HG03159 (cell line): ENCODE results near the gene PROCA1.
"Not testable (repeated sequence)": the region's sequence is repeated elsewhere in the genome, so short reads cannot be mapped to it uniquely, and the experiment has no call there.

Source experiments
- ATAC-seq: cut with Tn5 transposase; IDR thresholded peaks from one replicate; pipeline ENCODE4 v1.9.1; 2021; ENCODE audit warnings: mild to moderate bottlenecking, moderate library complexity; ENCODE audit not compliant: unreplicated experiment

PROCA1 gene

DNA sequence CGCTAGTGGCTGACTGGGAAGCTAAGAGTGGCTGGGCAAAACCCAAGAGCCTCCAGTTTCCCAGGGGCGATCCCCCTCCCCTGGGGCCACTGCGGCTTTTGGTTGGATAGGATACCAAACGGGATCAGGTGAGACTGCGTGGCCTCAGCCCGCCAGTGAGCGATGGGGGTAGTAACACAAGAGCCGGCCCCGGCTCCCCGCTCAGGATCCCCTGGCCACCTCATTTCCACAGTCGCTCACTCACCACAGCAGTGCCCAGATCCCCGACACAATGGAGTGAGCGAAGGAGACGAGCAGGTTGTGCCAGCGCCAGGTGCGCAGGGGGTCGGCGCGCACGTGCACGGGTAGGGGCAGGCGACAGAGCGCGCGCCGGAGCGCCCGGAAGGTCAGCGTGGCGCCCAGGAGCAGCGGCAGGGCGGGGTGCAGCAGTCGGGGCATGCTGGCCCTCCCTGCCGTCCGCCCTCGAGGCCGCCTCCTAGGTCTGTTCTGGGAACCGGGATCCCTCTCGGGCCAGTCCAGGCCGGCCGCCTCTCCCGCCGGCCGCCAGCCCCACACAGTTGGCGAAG lies 14.1 kb upstream of the PROCA1 start:
- ATAC-seq = no peak

GRCh38 chr17:28725166-28725659 lies 13.5 kb upstream of the PROCA1 start:
- no peak for ATAC-seq

DNA sequence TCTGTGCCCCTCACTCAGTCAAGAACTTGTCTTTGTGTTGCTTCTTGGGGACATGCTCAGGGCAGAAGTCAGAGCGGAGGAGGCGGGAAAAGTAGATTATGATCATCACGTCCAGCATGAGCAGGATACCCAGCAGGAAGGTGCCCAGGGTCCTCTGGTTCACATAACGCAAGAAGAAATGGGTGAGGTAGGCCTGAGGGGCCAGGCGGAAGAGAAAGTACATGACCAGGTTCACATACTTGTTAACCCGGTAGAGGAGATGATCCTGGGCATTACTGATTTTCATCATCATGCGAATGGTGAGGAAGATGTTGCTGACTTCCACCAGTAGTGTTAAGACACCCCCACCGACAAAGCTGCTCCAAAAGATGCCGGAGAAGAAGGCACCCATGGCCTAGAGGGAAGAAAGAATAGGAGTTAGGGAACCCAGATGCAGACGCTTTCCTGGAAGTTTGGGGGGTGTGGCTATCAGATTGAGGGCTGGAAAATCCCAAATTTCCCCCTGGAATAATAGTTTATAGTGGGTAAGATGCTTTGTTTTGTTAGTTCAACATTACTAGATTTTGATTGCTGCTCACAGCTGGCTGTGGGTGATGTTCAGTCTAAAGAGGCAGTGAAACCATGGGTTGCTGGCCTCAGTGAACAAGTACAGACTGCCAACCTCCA lies 12.9 kb upstream of the PROCA1 start:
- no peak for ATAC-seq

GRCh38 chr17:28723836-28724499 lies 12.3 kb upstream of the PROCA1 start:
- not testable (repeated sequence) for ATAC-seq

DNA sequence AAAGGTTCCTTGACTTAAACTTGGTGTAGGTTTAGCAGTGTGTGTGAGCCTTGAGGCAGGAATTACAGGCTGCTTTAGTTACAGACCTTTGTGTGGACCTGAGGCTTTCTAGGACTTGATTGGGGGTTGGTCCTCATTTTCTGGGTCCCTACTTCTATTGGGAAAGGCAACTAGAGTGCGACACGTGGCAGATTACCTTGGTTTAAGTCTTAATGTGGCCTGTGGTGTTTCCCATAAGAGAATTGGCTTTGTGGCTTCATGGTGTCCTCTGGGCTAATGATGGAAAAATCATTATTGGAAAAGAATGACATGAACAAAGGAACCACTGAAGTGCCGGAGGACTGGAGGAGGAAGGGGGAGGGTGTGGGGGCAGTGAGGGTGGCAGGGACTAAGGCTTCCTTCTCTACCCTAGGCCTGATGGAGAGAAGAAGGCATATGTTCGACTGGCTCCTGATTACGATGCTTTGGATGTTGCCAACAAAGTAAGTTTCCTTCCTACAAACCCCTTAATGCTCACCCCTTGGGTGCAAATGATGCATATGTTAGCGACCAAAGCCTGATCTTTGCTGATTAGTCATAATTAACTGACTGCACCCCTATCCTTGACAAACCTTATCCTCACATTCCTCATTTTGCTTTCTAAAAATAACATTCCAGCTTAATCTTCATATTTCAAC lies 11.6 kb upstream of the PROCA1 start:
- no peak for ATAC-seq

DNA sequence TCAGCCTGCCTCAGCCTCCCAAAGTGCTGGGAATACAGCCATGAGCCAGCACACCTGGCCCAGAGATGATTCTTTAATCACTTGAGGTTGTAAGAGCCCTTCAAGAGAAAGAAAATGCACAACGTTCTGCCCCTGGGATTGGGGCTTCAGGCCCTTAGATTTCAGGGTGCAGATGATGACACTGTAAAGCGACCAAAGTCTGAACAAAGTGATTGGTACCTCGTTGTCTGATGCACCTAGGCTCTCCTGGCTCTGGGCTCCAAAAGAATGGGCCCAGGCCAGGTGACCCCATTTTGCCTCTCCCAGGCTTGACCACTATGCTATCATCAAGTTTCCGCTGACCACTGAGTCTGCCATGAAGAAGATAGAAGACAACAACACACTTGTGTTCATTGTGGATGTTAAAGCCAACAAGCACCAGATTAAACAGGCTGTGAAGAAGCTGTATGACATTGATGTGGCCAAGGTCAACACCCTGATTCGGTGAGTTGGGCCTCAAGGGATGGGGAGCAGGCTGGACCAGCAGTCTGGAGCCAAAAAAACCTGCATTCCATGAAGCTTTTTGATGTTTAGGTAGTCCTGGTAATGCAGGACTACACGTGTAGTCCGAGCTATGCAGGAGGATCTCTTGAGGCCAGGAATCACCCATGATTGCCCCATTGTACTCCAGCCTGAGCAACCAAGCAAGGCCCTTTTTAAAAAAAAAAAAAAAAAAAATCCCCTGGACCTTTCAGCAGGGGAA lies 10.9 kb upstream of the PROCA1 start:
- ATAC-seq = no peak

GRCh38 chr17:28720997-28721329 lies 9.3 kb upstream of the PROCA1 start:
- not testable (repeated sequence) for ATAC-seq

- no peak for ATAC-seq
These were observed 8.7 kb upstream of the PROCA1 start for GRCh38 chr17:28720247-28720996.

DNA sequence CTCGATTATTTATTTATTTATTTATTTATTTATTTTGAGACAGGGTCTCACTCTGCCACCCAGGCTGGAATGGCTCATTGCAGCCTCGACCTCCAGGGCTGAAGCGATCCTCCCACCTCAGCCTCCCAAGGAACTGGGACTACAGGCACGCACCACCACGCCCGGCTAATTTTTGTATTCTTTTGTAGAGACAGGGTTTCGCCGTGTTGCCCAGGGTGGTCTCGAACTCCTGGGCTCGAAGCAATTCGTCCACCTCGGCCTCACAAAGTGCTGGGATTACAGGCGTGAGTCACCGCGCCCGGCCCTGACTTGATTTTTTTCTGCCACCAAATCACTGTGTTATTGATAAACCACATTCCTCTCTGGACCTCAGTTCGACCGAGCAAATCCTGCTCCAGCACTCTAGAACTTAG lies 7.3 kb upstream of the PROCA1 start:
- no peak for ATAC-seq

DNA sequence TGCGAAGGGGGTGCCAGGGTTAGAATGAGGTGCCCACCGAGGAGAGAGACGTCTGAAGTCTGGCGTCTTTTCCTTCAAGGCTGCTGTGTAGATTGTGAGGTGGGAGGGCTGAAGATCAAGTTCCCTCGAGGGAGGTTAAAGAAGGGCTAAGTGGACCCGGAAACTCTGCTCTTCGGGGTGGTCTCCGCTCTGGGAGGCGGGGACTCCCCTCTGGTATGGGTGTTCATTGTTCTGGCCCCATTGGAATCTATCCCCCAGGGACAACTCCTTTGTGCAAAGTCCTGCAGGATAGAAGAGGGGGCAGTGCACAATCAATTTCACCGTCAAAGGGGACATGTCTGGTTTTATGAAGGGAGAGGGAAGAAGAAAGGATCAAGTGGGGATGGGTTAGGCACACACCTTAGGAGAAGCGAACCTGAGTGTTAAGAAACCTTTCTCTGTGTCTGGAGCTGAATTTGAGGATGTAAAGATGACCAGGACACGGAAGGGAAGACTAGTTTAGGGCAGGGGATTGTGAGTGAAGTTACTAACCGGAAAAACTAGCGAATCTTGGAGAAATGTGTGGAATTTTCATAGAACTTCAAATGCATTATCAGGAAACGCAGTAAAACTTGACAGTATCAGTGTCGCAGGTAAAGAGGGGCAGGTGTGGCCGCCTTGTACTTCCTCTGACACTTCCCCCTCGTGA lies 6.8 kb upstream of the PROCA1 start:
- ATAC-seq = no peak

- ATAC-seq = no peak
These were observed 6.1 kb upstream of the PROCA1 start, which contains the start of gene RAB34 for GRCh38 chr17:28717578-28718332. RAB34 (minus strand) TSS chr17:28717868; CDS start chr17:28717266, 602 bp downstream.

DNA sequence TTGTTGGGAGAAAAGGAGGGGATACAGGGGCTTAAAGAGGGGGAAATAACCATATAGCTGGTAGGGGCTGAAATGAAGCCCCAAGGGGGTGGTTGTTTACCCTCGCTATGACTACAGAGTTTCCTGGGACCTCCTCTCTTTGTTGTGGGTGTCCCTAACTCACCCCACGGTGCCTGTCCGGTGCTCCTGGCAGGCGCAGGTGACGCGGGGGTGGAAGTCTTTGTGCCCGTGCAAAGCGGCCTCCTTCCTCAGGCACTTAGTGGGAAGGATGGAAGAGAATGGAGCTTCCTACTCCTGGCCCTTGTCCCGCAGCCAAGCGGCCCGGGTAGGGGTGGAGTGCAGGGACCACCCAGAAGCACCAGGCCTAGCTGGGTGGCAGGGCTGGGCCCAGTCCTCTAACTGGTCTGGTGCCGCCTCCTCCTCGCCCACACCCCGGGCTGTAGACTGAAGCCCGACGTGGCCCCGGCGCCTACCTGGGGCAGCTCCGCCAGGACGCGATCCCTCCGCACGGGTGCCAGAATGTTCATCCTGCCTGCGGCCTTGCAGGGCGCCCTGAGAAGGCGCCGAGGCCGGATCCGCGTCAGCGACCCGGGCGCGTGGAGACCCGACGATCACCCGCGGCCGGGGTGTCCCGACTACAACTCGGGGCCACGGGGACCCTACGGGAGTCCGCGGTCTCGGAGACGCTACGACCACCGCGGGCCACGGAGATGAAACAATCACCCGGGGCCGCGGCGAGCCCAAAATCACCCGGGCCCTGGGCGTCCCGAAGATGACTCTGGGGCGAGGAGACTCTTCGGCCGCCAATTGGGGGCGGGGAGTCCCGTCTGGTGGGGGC lies 5.3 kb upstream of the PROCA1 start:
- no peak for ATAC-seq

GRCh38 chr17:28715217-28715616 lies 3.5 kb upstream of the PROCA1 start:
- ATAC-seq = no peak

- no peak for ATAC-seq
These were observed 2.6 kb upstream of the PROCA1 start for GRCh38 chr17:28714281-28714680.

DNA sequence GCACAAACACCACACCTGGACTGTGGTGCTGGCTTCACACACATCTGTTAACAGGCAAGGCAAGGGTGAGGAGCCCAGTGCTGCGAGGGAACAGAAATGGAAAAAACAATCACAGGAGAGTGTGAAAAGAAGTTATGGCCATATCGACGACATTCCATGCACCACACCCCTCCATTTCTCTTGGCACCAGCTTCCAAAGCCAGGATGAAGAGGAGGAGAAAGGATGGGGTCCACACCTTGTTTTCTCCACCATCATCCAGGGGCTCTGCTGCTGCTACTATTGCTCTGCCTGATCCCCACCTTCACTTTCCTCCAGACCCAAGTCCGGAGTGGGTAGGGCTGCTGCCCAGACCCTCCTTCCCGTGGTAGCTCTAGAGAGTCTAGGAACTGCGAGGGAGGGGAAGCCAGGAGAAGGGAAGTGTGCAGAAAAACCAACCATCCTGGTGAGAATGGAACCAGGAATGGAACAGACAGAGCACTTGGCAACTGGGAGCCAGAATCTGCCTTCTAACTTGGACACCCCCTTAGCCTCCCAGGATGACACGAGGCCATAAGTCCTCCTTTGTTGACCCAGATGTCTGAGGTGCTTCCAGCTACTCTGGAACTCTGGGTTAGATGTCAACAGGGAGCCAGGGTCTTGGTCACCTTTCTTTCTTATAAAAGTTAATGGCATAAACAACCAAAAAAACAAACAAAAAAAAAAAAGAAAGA lies 1.2 kb upstream of the PROCA1 start:
- ATAC-seq = no peak

DNA sequence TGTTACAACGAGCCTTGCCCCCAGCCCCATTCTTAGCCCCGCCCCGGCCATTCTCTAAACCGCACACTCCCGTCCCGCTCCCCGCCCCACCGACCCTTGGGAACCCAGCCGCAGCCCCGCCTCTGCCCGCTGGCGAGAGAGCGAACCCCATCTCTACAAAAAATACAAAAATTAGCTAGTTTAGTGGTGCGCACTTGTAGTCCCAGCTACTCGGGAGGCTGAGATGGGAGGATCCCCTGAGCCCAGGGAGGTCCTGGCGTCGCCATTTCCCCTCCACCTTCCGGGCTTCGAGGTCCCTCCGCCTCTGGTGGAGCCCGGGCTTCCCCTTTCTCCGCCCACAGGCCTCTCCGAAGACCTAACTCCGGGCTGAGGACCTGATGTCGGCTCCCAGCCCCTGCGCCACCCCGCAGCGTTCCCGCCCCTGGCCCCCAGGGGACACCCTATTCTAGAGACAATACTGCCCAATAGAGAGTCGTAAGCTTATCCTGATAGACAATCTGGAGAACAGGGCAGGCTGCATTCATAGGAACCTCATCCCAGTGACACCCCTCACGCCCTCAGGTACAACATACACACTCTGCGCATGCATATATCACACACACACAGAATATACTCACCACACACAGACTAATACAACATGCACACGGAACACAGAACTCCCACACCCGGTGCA lies 480 bp upstream of the PROCA1 start:
- ATAC-seq = no peak
